IPS-NIHi7 (cell line): ENCODE data around the gene CFAP20.
"Not testable (repeated sequence)": the region's sequence is repeated elsewhere in the genome, so short reads cannot be mapped to it uniquely, and the experiment has no call there.

Experiments
- DNase-seq: peaks from one replicate; pipeline ENCODE4 v3.0.0; 2012; ENCODE audit warnings: mixed read lengths; ENCODE audit errors: extremely low spot score

The CFAP20 gene

DNA sequence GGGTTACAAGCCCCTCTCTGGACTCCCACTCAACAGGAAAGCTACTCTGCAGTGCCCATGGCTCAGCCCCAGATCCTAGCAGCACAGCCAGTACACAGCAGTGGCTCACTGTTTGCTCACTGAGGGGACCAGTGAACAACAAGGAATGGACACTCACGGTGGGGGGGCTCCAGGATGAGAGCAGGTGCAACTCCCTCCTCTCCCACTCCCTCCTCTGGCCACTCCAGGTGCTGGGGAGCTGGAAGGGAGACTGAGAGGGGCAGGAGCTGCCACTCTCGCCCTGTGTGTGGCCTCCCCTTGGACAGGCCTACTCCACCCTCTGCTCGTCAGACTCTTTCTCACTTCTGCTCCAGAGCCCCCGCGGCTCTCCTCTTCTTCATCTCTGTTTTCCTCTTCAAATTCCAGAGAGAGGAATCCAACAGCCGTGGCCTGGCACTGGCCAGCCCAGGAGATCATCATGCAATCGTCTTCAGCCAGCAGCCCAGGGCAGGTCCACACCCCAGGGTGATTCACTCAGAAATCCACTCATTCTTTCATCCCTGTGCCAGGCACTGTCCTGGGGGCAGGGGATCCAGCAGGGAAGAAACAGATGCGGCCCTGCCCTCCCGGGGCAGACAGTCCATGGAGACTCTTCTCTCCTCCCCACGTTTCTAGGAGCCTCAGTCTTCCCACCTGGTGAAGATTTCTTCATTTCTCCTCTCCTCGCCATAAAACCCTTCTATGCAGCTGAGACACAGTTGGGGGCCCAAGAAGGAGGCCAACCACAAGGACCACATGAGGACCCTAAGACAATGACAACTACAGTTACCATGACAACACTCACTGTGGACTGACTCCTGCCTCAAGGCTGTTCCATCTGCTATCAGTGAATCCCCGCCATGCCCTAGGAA is 30.7 kb downstream of the CFAP20 start:
- no peak for DNase-seq

DNA sequence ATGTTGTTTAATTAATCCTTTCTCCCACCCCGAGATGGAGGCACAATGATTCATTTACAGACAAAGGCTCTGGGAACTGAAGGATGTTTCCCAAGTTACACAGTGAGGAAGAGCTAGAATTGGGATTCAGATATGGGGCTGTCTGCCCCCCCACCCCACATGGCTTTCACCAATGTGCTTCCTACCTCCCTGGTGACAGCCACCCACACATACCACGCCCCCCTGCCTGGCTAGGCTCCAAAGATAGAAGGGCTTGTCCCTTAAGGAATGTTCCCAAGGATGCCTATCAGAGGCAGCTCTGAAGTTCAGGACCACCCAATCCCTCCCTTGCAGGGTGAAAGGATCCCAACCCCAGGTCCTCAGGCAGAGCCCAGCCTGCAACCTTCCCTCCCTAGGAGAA is 32.9 kb downstream of the CFAP20 start:
- no peak for DNase-seq

DNA sequence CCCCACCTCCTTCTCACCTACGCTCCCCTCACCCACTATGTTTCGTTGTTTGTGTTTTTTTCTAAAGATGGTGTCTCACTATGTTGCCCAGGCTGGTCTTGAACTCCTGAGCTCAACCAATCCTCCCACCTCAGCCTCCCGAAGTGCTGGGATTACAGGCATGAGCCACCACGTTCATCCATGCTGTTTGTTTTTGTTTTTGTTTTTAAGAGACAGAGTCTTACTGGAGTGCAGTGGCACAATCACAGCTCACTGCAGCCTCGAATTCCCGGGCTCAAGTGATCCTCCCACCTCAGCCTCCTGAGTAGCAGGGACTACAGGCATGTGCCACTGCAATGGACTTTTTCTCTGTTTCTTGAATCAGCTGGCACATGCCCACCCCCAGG is 33.6 kb downstream of the CFAP20 start:
- DNase-seq, result not testable (repeated sequence)

- DNase-seq, result no peak
Observed at GRCh38 chr16:58094791-58095574, 34.2 kb downstream of the CFAP20 start.

DNA sequence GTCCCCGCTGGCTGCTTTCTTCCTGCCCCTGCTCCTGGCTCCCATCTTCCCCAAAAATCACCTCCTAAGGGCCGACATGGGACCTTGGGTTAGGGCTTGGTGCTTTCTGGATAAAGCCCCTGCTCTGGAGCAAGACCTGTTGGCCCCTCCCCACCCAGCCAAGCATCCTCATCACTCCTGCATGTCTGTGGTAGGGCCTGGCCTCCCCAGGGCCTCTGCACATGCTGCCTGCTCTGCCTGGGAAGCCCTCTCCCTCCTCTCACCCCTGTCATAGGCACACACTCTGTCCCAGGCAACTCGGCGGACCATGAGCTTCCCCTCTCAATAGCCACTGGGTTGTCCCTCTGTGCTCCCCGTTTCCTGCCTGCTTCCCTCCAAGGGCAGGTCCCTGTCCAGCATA is 35.2 kb downstream of the CFAP20 start:
- no peak for DNase-seq

DNA sequence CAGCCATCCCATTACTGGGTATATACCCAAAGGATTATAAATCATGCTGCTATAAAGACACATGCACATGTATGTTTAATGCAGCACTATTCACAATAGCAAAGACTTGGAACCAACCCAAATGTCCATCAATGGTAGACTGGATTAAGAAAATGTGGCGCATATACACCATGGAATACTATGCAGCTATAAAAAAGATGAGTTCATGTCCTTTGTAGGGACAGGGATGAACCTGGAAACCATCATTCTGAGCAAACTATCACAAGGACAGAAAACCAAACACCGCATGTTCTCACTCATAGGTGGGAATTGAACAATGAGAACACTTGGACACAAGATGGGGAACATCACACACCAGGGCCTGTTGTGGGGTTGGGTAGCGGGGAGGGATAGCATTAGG is 38.8 kb downstream of the CFAP20 start:
- not testable (repeated sequence) for DNase-seq

GRCh38 chr16:58088091-58088490 is 41.1 kb downstream of the CFAP20 start:
- DNase-seq, result no peak

DNA sequence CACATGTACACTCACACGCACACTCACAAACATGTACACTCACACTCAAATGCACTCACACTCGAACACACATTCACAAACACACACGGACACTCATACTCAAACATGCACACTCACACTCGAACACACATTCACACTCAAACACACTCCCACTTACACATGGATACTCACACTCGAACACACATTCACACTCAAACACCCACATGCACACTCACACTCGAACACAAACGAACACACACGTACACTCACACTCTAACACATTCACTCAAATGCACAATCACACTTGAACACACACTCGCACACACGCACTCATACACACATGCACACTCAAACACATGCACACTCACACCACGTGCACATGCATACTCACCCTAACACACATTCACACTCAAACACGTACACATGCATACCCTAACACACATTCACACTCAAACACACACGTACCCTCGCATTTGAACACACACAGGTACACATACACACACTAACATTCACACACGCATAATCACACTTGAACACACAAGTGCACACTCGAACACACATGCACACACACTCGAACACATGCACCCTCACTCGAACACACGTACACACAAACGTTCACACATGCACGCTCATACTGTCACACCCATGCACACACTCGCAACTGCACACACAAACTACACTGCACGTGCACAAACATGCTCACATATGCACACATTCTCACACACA is 41.8 kb downstream of the CFAP20 start:
- no peak for DNase-seq

DNA sequence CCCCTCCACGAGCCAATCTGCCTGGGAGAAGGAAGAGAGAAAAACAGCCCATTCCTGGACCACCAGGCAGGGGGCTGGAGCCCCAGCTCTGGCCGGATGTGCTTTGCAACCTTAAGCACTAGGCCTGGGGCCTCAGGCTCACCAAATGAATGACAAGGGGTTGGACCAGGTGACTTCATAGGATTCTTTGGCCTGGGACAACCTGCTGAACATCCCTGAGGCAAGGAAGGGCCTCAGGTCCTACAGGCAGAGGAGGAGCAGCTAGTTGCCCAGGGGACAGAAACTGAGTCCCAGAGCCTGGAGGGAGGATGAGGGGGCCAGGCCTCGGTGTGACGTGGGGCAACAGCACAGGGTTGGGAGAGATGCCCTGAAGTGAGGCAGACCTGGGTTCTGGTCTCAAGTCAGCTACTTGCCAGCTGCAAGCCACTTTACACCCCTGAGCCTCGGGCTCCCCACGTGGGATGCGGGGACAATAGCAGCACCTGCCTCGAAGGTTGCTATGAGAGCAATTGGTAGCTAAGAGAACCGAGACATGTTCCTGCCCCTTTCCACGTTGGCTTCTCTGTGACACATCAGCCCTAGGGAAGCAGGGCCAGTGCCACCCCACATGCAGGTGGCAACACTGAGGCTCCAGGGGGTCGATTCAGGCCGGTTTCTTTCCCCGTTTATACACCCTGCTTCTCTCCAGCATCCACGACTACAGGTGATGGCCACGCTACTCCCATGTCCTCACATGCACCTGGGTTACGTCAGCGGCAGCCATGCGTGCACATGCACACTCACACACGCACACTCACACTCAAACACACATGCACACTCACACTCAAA is 42.6 kb downstream of the CFAP20 start:
- DNase-seq, result no peak

DNA sequence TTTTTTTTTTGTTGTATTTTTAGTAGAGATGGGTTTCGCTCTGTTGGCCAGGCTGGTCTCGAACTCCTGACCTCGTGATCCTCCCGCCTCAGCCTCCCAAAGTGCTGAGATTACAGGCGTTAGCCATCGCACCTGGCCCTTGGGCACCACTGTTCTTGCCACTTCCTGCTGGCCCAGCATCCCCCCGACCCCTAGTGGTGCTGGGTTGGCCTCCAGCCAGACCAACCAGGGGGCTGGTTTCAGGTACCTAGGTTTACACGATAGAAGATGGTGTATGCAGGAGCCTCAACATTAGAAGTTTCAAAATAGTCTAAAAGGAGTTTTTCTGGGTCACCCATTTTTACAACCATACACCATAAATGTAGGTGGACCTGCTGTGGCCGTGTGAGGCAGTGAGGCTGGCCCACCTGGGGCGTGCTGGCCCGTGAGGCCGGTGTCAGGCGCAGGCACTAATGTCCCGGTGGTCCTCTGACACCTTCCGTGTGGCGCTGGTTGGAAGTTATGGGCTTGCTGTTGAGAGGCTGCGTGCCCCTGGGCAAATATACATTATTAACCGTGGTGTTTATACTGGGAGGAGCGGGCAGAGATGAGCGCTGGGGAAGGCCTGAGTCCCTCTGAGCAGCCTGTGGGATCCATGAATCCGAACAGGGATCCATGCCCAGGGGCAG is 43.5 kb downstream of the CFAP20 start:
- DNase-seq, result no peak

GRCh38 chr16:58085171-58085570 is 44.0 kb downstream of the CFAP20 start:
- no peak for DNase-seq

DNA sequence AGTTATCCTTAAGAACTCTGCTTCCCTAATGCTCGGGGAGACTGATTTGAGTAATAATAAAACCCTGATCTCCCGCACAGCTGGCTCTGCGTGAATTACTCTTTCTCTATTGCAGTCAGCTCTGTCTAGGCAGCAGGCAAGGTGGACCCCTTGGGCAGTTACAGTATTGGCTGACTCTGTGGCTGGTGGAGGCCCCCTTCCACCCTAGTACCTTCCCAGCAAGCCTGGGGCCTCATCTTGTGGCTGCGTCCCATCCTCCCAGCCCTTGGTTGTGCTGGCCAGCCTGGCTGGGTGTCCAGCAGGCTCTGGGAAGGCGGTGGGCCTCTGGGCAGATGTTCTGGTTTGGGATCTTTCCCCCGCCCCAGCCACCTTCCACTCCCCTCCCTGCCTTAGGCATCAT is 44.5 kb downstream of the CFAP20 start:
- no peak for DNase-seq

- DNase-seq, result no peak
Observed at GRCh38 chr16:58082381-58082780, 46.8 kb downstream of the CFAP20 start.

DNA sequence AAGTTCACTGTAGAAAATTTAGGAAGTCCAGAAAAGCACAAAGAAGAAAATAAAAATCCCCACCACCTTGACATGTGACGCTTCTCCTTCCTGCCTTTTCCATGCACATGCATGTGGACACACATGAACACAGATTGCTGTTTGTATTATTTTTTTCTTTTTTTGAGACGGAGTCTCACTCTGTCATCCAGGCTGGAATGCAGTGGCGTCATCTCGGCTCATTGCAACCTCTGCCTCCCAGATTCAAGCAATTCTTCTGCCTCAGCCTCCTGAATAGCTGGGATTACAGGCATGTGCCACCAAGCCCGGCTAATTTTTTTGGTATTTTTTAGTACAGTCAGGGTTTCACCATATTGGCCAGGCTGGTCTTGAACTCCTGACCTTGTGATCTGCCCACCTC is 48.5 kb downstream of the CFAP20 start:
- not testable (repeated sequence) for DNase-seq

DNA sequence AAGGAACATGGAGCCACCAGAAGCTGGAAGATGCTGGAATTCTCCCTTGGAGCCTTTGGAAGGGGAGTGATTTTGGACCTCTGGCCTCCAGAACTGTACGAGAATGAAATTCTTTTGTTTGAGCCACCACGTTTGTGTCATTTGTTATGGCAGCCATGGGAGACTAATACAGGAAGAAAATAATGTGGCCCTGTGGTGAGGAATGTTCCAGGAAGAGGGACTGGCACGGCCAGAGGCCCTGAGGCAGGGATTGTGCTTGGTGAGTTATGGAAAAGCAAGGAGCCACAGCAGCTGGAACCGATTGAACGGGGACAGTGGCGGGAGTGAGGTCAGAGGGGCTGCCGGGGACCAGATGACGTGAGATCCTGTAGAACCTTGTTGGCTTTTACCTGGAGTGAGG is 51.4 kb downstream of the CFAP20 start:
- no peak for DNase-seq

DNA sequence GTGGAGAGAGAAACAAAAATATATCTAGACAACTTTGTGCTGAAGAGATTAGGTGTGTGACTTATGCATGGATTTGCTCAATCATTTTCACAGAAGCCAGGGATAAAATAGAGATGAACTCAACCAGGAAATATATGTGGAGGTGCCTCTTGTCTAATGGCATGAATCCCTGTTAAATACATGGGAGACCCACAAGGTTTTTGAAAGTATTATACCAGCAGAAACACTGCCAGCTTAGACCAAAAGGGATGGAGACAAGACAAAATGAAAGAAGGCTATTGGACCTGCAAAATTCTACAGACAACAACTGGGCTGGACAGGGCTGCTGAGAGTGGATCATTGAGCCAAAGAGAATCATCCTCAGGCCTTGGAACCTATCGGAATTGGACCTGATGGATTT is 52.7 kb downstream of the CFAP20 start:
- no peak for DNase-seq

GRCh38 chr16:58074657-58075056 is 54.5 kb downstream of the CFAP20 start:
- DNase-seq, result no peak

DNA sequence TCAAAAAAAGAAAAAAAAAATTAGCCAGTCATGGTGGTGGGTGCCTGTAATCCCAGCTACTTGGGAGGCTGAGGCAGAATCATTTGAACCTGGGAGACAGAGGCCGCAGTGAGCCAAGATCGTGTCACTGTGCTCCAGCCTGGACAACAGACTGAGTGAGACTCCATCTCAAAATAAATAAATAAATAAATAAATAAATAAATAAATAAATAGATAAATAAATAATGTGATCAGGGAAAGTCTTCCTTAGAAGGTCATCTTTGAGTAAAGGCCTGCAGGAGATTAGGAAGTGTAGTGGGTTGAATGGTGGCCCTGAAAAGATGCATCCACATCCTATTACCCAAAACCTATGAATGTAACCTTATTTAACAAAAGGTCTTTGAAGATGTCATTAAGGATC is 56.1 kb downstream of the CFAP20 start:
- DNase-seq, result not testable (repeated sequence)

DNA sequence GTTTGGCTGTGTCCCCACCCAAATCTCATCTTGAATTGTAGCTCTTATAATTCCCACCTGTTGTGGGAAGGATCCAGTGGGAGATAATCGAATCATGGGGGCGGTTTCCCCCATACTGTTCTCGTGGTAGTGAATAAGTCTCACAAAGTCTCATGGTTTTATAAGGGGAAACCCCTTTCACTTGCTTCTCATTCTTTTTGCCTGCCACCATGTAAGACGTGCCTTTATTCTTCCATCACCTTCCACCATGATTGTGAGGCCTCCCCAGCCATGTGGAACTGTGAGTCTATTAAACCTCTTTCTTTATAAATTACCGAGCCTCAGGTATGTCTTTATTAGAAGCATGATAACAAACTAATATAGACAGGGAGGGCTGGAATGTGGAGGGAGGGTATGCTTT is 57.0 kb downstream of the CFAP20 start:
- not testable (repeated sequence) for DNase-seq

DNA sequence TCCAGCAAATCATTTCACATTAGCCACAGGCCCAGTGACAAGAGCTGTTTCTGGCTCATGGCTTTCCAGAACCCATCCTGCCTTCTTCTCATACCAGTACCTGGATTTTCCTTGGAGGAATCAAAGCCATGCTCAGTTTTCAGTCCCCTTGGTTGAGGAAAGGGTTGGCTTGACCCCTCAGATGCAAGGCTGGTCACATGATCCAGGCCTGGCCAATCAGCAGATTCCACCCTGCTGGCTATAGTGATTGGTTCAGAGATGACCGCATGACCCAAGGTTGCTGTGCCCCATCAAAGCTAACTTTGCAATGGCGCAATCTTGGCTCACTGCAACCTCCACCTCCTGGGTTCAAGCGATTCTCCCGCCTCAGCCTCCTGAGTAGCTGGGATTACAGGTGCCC is 58.6 kb downstream of the CFAP20 start:
- no peak for DNase-seq
